ENCODE data around the gene BMP4. TPM values are rescaled to one million over a fixed set of nuclear protein-coding genes. Genes with fewer than 3 reads are reported as not detected.

BMP4 gene
- total RNA-seq, 1 donor from 2014 or later = 36.4 TPM

- DNase-seq (ENCODE audit: extremely low spot score, unreplicated experiment) = no peak
- H3K27me3 Mint-ChIP-seq = peaks cover 86% of the 10 kb centered on the region
- H3K9me3 Mint-ChIP-seq = no peaks in the 10 kb centered on the region
- H3K27ac Mint-ChIP-seq = peak overlapping the region; percentile 81
- H3K4me3 Mint-ChIP-seq = peak overlapping the region; percentile 96
- H3K4me1 Mint-ChIP-seq (ENCODE audit: unreplicated experiment) = peaks cover 31% of the 10 kb centered on the region
- TF ChIP-seq CTCF (conservative IDR thresholded peaks at IDR 0.05) = no peak
- peaks cover 17% of the 10 kb centered on the region for H3K36me3 Mint-ChIP-seq
Observed at GRCh38 chr14:53955229-53955556, 1.4 kb downstream of the BMP4 start.

DNA sequence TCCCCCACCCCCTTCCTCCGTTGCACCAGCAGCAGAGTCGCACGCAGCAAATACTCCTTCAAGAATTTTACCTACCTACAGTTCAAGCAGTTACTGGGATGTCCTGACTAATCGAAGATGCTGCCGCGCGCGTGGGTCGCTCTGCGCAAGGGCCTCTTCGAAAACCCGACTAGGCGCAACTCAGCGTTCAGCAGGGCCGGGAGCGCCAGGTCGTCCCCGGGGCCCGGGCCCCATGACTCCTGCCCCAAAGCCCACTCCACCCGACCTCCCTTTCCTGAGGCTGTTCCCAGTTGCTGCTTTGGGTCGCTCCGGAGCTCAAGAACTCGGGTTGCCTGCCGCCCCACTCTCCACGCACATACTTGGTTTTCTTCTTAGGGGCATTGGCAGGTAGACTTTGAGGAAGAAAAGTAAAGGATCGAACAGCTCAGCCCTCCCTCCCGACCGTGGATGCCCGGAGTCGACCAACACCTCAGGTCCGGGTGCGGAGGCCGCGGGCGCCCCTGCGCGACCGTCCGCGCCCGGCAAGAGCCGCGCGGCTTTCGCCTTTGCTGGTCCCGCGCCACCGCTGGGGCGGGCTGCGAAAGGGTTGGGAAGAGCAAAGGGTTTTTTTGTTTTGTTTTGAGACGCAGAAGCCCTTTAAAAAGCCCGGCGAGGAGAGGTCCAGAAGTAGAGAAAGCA lies 1.9 kb downstream of the BMP4 start:
- peaks cover 82% of the 10 kb centered on the region for H3K27me3 Mint-ChIP-seq
- peaks cover 31% of the 10 kb centered on the region for H3K4me1 Mint-ChIP-seq (ENCODE audit: unreplicated experiment)
- no peaks in the 10 kb centered on the region for H3K9me3 Mint-ChIP-seq
- TF ChIP-seq CTCF (conservative IDR thresholded peaks at IDR 0.05) = no peak
- peak overlapping the region; percentile 81 for H3K27ac Mint-ChIP-seq
- peak overlapping the region; percentile 96 for H3K4me3 Mint-ChIP-seq
- H3K36me3 Mint-ChIP-seq = peaks cover 17% of the 10 kb centered on the region
- no peak for DNase-seq (ENCODE audit: extremely low spot score, unreplicated experiment)

GRCh38 chr14:53953828-53954550 lies 2.6 kb downstream of the BMP4 start:
- no peak for TF ChIP-seq CTCF (conservative IDR thresholded peaks at IDR 0.05)
- DNase-seq (ENCODE audit: extremely low spot score, unreplicated experiment) = no peak
- peaks cover 18% of the 10 kb centered on the region for H3K36me3 Mint-ChIP-seq
- peak overlapping the region; percentile 96 for H3K4me3 Mint-ChIP-seq
- peaks cover 31% of the 10 kb centered on the region for H3K4me1 Mint-ChIP-seq (ENCODE audit: unreplicated experiment)
- peaks cover 81% of the 10 kb centered on the region for H3K27me3 Mint-ChIP-seq
- peak overlapping the region; percentile 81 for H3K27ac Mint-ChIP-seq
- no peaks in the 10 kb centered on the region for H3K9me3 Mint-ChIP-seq

DNA sequence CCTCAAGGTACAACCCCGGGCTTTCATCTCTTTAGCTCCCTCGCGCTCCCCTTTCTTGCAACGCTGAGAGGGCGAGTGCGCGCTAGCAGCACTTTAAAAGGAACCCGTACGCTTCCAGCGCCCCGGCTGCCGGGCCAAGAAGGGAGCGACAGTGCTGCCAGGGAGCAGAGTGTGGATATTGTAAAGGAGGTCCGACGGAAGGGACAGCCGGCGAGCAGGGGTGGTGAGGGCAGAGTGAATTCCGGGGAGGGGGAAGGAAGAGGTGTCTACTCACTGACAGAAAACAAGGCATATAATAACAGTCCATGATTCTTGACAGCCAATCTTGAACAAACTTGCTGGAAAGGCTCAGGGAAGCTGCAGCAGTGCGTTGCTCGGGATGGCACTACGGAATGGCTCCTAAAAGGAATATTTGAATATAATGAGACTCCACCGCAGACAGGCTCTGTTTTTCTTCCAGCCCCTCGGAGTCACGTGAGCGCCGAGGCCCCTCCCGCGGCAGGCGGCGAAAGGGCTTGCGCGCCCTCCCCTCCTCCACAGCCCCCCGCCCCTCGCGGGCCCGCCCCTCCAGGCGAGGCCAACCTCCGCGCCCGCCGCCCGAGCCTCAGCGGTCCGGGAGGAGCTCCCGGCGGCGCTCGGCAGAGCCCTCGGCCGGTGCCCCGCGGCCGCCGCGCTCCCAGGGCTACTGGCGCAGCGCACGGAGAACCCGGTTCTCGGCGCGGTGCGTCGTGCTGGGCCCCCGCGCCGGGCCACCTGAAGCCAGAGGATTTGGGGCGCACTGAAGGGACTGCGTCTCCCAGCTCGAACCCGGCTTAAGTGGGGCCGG lies 3.4 kb downstream of the BMP4 start:
- Mint-ChIP-seq H3K36me3 (peaks cover 24% of the 10 kb centered on the region), H3K27me3 (peaks cover 84% of the 10 kb centered on the region), H3K4me3 (peak overlapping the region; percentile 96), H3K9me3 (no peaks in the 10 kb centered on the region), H3K4me1 (ENCODE audit: unreplicated experiment) (peaks cover 31% of the 10 kb centered on the region), H3K27ac (peak overlapping the region; percentile 81)
- no peak for TF ChIP-seq CTCF (conservative IDR thresholded peaks at IDR 0.05)
- DNase-seq (ENCODE audit: extremely low spot score, unreplicated experiment) = peak; percentile 88

GRCh38 chr14:53952533-53952932 lies 4.1 kb downstream of the BMP4 start:
- H3K4me3 Mint-ChIP-seq = peak overlapping the region; percentile 94
- H3K27ac Mint-ChIP-seq = peak overlapping the region; percentile 79
- peaks cover 31% of the 10 kb centered on the region for H3K4me1 Mint-ChIP-seq (ENCODE audit: unreplicated experiment)
- H3K9me3 Mint-ChIP-seq = no peaks in the 10 kb centered on the region
- no peak for DNase-seq (ENCODE audit: extremely low spot score, unreplicated experiment)
- peaks cover 24% of the 10 kb centered on the region for H3K36me3 Mint-ChIP-seq
- H3K27me3 Mint-ChIP-seq = peaks cover 80% of the 10 kb centered on the region
- TF ChIP-seq CTCF (conservative IDR thresholded peaks at IDR 0.05) = no peak

Measured in type B pancreatic cell (in vitro differentiated cells).